Left colon (tissue), 2 donors: ENCODE measurements around the gene ITGA11. TPM values are rescaled to one million over a fixed set of nuclear protein-coding genes. Genes with fewer than 3 reads are reported as not detected.

Source experiments
- ATAC-seq: fragments of 200-7000 bp; cut with Tn5 transposase; one replicate; pipeline ENCODE4 v1.9.1; 2020; ENCODE audit warnings: mild to moderate bottlenecking, moderate library complexity
- DNase-seq, 2 donors: peaks; one replicate each; pipeline ENCODE4 v3.0.0-alpha.2; 2020
- intact Hi-C, 2 donors: fragments of 100-400 bp; cut with DNase I in 1 of 2; cut with micrococcal nuclease in 1 of 2; formaldehyde crosslinking; loops; one replicate each; pipeline versions ENCODE4 v1.11.2 to v1.14.0; 2022; cut with DNase I, micrococcal nuclease
- total RNA-seq, 2 donors: library from RNA; stranded (reverse); fragmentation: NEBNext Ultra II Directional; extraction: Animal tissue kit (Norgen Biotek cat#: 25700); gene quantifications; one replicate each; pipeline ENCODE4 v1.2.1, GENCODE V29; 2021
- donor health status: DM: no; HTN: no; CAD: no.
- donor health status: DM: yes; HTN: yes; CAD: no.

Gene ITGA11
- total RNA-seq, 2 donors from 2014 or later: 1.4 to 2.4 TPM

GRCh38 chr15:68384451-68385239 is 47.3 kb downstream of the ITGA11 start:
- ATAC-seq: no peak
- intact Hi-C loops: loop anchor here in 1 of 2 donors (10.0 kb wide), 2 partner anchors 80 to 130 kb away; no protein-coding TSS in a partner anchor

DNA sequence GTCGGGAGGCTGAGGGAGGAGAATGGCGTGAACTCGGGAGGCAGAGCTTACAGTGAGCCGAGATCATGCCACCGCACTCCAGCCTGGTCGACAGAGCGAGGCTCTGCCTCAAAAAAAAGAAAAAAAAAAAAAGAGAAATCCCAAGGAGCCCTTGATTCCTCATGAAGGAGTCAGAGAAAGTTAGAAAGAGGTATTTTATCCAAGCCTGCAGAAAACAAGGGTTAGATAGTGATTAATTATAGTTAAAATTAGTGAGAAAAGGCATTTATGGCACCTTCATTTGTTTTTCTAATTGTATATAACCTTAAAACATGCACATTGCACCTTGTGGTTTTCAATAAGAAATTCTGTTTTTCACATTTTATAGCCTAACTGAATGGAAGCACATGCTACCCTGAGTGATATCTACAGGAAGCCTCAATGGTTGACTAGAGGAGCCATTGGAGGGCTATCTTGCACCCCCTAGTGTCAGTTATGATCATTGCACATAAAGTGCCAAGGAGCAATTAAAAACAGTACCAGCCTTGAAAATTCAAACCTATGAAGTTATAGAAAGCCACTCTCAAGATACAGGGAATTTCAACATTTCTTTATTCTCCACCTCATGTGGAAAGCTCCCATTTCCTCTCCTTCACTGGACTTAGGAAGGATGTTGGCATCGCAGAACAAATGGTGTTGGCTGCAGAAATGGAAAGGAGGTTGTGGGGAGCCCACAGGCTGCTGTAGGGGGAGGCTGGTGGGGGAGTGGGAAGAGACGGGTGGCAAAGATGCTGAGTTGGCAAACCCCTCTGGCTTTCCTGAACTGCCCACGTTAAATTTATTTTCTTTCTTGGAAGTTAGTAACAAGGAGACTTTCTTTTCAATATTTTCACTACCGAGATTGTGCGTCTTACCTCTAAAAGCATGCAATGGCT is 48.5 kb downstream of the ITGA11 start:
- no peak for DNase-seq
- peak; percentile 62 for ATAC-seq
- intact Hi-C loops: loop anchor here in 1 of 2 donors (10.0 kb wide), 2 partner anchors 79 to 129 kb away; no protein-coding TSS in a partner anchor

More at GRCh38 chr15:68384451-68385239, 47.3 kb downstream of the ITGA11 start:
- no peak for DNase-seq

DNA sequence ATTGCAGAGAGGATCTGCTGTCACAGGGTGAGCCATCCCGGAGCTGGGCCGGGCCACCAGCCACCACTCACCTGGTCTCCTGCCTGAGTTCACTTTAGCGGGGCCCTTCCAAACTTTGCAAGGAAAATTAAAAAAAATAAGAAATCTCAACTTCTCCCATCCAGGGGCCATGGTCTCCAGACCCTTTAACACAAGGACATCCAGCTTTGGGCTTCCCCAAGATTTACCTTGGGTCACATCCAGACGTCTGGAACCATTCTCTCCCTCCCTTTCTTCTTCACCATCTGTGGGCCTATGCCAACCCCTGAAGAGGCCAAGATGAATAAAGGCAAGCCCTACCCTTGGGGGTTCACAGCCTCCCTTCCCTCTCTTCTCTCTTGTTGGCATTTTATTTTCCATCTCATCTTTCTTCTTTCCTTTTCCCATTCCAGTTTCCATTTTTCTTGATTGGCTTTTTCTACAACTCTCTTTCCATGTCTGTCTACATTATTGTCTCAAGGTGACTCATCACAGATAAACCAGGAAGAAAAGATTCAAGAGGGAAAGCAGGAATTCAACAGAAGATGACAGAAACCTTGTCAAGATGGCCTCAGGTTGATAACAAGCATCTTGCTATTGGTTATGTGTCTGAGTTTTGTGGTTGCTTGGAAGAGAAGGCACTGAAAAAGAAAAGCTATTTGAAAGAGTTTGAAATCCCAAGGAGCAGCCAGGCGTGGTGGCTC is 49.5 kb downstream of the ITGA11 start:
- ATAC-seq: no peak
- DNase-seq: no peak
- intact Hi-C loops: loop anchor here in 1 of 2 donors (10.0 kb wide), 2 partner anchors 78 to 128 kb away; no protein-coding TSS in a partner anchor

- DNase-seq: no peak
- ATAC-seq: no peak
- intact Hi-C loops: loop anchor here in 1 of 2 donors (10.0 kb wide), 2 partner anchors 76 to 126 kb away; no protein-coding TSS in a partner anchor
Observed at GRCh38 chr15:68380456-68380855, 51.5 kb downstream of the ITGA11 start.

DNA sequence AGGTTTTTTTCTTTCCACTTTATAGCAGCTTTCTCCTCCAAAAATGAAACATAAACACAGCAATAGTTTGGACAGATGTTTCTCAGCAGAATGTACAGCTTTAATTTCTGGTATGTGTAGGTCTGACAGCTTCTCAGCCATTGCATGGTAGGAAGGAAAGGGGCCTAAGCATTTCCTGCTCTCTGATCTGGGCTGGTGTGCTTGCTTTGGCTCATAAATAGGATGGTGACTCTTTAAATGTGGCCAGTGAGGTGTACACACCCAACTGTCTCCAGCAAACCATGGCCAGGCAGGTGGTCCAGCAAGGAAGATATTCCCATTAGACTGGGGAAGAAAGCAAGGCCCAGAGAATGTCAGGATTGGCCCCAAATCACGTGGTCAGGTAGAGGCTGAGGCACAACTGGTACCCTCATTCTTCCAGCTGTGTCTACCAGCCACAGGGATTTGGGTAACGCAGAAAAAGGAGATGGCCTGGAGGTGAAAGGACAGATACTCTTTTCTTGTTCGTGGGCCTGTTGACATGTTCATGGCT is 52.1 kb downstream of the ITGA11 start:
- no peak for DNase-seq
- intact Hi-C loops: loop anchor here in 1 of 2 donors (10.0 kb wide), 2 partner anchors 75 to 125 kb away; no protein-coding TSS in a partner anchor
- ATAC-seq: no peak

DNA sequence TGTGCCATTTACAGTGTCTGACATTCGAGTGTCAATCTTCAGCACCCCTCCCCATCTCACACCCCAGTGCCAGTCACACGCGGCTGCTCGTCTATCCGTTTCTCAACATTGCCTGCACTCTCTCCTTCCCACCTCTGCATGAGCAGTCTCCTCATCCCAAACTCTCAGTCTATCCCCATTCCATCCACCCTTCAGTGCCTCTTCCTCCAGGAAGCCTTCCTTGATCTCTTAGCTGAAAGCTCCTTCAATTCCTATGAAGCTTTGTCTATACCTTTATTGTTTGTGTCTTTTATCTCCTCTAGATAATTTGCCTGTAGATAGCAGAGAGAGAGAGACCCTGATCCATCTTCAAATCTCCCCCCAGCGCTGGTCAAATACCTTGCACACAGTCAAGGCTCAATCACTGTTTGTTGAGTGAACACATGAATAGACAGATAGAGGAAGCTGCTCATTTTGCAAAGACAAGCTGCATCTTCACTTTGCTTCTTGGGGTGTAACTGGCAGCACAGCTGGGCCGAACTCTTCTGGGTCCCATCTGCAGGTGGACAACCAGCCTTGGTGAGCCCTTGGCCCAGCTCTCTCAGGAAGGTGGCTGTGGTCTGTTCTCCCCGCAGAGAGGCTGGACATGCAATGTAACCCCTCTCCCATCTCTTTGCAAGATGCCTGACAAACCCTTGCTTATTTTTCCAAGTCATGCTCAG is 52.8 kb downstream of the ITGA11 start:
- DNase-seq: no peak
- ATAC-seq: no peak
- intact Hi-C loops: no loop called here

DNA sequence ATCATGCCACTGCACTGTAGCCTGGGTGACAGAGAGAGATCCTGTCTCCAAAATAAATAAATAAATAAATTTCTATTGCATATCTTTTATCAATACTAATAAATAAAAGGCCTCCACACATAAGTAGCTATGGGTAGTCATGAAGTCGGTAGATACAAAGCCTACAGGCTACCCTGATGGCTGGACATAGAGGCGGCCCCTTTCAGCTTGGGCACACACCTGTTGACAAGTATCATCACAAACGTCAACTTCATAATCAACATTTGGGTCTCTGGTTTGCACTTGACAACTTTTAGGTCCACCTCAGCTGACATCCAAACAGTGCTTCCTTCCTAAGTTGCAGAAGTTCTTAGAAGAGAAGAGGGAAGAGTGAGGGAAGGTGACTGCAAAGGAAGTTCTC is 53.4 kb downstream of the ITGA11 start:
- no peak for ATAC-seq
- intact Hi-C loops: no loop called here

GRCh38 chr15:68377766-68378165 is 54.2 kb downstream of the ITGA11 start:
- intact Hi-C loops: no loop called here
- no peak for ATAC-seq
- no peak for DNase-seq

More for the DNA sequence above, 53.4 kb downstream of the ITGA11 start:
- DNase-seq: no peak

DNA sequence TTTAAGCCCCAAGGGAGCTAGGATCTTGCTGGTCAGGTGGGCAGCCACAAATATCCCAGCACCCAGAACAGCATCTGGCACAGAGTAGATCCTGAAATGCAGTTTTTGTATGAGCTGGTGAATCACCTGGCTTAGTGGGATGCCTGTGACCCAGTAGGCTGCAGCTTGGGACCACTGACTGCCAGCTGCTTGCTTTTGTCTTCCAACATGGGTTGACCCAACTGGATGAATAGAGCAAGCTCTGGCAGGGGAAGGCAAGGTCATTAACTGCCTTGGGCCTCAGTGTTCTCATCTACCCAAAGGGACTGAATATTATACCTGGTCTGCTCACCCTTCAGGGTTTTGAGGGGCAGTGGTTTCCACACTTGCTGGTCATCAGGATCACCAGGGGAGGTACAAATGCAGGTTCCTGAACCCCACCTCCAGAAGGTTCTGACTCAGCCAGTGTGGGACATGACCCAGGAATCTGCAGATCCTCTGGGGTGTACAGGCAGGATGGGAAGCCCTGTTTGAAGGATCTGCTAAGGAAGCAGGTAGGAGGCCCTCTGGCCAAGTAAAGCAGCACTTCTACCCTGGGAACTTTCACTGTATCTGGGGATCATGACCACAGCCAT is 55.4 kb downstream of the ITGA11 start:
- ATAC-seq (no peak), DNase-seq (no peak)
- intact Hi-C loops: no loop called here

DNA sequence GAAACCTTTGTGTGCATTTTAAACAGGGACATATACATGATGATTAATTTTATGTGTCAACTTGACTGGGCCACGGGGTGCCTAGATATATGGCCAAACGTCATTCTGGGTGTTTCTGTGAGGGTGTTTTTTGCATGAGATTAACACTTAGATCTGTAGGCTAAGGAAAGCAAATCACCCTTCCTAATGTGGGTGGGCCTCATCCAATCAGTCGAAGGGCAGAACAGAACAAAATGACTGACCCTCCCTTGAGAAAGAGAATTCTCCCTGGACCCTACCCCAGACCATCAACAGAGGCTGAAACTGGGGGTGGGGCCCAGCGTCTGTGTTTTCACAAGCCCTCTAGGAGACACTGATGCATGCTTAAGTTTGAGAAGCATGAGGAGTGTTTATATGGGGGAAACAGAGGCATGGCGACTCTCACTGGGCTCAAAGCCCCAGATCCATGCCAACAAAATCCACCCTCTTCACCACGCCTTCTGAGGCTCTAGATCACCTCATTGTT is 56.2 kb downstream of the ITGA11 start:
- DNase-seq (no peak), ATAC-seq (no peak)
- intact Hi-C loops: no loop called here

- intact Hi-C loops: no loop called here
- ATAC-seq: no peak
Observed at GRCh38 chr15:68375191-68375631, 56.8 kb downstream of the ITGA11 start.

DNA sequence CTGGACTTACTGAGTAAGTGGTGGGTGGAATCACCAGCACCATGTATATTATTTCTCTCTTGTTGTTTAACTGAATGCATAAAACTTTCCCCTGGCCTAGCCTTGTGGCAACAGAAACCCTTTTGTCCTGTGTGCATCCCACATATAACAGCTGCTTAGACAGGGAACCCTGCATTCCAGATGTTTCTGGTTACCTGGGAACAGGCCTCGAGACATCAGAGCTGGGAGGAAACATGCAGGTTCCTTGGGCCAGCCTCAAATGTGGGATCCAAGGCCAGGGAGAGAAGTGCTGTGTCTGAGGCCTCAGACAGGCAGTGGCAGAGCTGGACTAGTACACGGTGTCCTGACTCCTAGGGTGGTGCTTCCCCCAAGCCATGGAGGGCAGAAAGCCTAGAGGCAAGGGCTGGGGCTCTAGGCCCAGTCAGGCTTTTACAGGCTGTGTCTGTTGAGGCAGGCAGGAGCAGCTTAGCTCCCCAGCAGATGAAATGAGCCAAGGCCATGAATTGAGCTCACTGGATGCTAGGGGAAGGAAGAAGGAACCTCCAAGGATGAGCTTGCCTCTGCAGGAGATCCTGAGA is 57.7 kb downstream of the ITGA11 start:
- ATAC-seq: no peak
- intact Hi-C loops: no loop called here
- DNase-seq: no peak

More at GRCh38 chr15:68375191-68375631, 56.8 kb downstream of the ITGA11 start:
- DNase-seq: no peak

- DNase-seq: no peak
- no peak for ATAC-seq
- intact Hi-C loops: no loop called here
Observed at GRCh38 chr15:68373028-68373427, 58.9 kb downstream of the ITGA11 start.

DNA sequence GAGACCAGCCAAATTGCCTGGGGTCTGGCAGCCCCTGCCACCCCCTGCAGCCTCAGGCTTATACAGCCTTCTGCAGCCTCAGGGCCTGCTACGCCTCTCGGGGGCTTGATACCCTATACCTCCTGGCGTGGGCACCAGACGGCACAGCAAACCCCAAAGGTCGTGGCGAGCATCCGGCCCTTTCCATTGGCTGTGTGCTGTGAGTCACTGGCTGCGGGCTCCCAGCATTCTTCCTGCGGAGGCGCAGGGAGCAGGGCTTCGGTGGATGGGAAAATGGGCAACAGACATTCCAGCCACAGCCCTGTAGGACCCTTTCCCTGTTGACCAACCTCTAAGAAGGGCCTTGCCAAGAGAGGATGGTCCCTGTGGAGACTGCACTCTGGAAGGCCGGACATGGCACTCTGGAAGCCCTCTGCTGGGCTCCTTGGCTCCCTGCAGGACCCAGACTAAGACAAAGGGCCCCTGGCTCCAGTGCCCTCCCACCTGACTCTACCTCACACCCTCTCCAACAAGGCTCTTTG is 59.6 kb downstream of the ITGA11 start:
- DNase-seq (no peak), ATAC-seq (no peak)
- intact Hi-C loops: no loop called here

- intact Hi-C loops: no loop called here
- no peak for DNase-seq
- ATAC-seq: no peak
Observed at GRCh38 chr15:68371851-68372250, 60.1 kb downstream of the ITGA11 start.

DNA sequence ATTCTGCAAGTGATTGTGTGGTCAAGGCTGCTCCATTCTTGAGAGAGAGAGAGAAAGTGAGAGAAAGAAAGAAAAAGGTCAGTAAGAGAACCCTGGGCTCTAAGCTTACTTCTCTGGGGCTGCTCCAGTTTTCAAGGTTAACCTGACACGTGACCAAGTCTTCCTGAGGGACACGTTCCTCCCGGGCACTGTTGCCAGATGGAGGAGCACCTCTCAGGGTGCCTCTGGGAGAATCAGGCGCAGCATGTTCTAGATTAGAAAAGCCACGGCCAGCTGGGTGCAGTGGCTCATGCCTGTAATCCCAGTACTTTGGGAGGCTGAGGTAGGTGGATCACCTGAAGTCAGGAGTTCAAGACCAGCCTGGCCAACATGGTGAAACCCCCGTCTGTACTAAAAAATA is 60.8 kb downstream of the ITGA11 start:
- intact Hi-C loops: no loop called here
- DNase-seq (no peak), ATAC-seq (no peak)

DNA sequence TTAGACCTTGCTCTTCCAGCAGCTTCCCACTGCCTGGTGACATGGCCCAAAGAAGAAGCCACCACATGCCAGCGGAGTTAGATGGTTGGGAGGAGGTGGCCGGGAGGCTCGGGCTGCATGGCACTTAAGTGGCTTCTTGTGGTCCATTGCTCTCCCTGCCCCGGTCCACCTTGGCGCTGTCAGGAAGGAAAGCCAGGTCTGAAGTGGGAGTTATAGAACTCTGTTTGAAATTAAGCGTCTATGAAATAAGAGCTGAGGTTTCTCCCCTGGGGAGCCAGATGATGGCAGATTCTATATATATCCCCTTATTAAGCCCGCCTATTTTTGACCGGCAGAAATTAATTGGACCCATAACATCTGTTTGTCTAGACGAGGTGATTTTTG is 61.2 kb downstream of the ITGA11 start:
- DNase-seq (no peak), ATAC-seq (no peak)
- intact Hi-C loops: no loop called here
